ENCODE measurements around the gene ZIM2. TPM values are rescaled to one million over a fixed set of nuclear protein-coding genes. Genes with fewer than 3 reads are reported as not detected.

Gene ZIM2
- total and polyA plus RNA-seq, 8 donors = 0.19 to 4.1 (median 3.3) TPM; not detected in 5

DNA sequence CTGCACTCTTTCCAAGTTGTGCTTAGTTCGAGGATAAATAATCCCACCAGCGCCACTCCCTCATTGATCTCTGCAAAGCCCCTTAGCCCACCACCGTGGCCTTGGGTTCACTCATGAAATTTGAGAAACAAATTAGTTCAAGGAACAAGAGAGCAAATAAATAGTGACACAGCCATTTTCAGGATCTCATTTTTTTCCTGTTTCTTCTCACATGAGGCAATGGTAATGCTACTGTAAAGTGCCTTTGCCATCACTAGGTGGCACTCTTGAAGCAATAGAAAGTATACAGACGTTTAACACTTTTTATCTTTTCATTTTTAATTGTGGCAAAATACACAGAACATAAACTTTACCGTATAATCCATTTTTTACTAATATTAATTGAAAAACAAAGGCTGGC, 92.1 kb downstream of the ZIM2 start:
- Histone ChIP-seq H3K9me3 (peaks cover 0 to 39% (median 22%) of the 10 kb centered on the region in 4 donors), H3K36me3 (no peaks in the 10 kb centered on the region), H3K27me3 (no peaks in the 10 kb centered on the region), H3K4me3 (no peak overlapping the region), H3K4me1 (no peaks in the 10 kb centered on the region), H3K27ac (no peak overlapping the region)
- intact Hi-C loops (cut with DNase I; ENCODE audit: low total_unique reads) = no loop called here
- TF ChIP-seq POLR2AphosphoS5 (IDR thresholded peaks at IDR 0.05) = no peak
- no peak for TF ChIP-seq POLR2A (IDR thresholded peaks at IDR 0.05)
- TF ChIP-seq, protein P1, sequence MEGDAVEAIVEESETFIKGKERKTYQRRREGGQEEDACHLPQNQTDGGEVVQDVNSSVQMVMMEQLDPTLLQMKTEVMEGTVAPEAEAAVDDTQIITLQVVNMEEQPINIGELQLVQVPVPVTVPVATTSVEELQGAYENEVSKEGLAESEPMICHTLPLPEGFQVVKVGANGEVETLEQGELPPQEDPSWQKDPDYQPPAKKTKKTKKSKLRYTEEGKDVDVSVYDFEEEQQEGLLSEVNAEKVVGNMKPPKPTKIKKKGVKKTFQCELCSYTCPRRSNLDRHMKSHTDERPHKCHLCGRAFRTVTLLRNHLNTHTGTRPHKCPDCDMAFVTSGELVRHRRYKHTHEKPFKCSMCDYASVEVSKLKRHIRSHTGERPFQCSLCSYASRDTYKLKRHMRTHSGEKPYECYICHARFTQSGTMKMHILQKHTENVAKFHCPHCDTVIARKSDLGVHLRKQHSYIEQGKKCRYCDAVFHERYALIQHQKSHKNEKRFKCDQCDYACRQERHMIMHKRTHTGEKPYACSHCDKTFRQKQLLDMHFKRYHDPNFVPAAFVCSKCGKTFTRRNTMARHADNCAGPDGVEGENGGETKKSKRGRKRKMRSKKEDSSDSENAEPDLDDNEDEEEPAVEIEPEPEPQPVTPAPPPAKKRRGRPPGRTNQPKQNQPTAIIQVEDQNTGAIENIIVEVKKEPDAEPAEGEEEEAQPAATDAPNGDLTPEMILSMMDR (IDR thresholded peaks at IDR 0.05) = peak in 4 of 7 experiments; percentile 17 to 26 (median 22)
- no peak for TF ChIP-seq EP300 (IDR thresholded peaks at IDR 0.05)
- DNase-seq = peak in 1 of 2 donors; percentile 81
- 13 to 15% (median 15%) methylated on average over 5 of the region's 5 CpGs for WGBS, 5 donors

DNA sequence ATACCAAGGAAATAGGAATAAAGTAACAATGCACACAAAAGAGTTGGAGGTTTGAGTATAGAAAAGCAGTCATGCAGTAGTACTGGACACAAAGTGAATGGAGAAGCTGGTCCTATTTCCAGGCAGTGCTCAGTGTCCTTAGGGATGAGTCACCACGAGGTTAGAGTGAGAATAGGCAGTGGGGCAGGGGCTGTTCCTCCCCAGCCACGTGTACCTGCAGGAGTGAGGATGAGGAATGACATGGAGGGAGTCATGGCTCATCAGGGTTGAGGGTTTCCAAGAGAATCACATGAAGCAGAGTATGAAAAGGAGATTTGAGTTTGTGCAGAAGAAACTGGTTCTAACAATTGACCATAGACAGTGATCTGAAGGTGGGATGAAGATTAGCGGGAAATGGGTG, 94.2 kb downstream of the ZIM2 start:
- Histone ChIP-seq H3K4me1 (no peaks in the 10 kb centered on the region), H3K27ac (no peak overlapping the region), H3K36me3 (no peaks in the 10 kb centered on the region), H3K9me3 (peaks cover 0 to 48% (median 23%) of the 10 kb centered on the region in 4 donors), H3K4me3 (no peak overlapping the region), H3K27me3 (no peaks in the 10 kb centered on the region)
- WGBS, 5 donors = 32 to 51% (median 44%) methylated on average over 3 of the region's 3 CpGs
- no peak for TF ChIP-seq POLR2AphosphoS5 (IDR thresholded peaks at IDR 0.05)
- TF ChIP-seq, protein P1 (IDR thresholded peaks at IDR 0.05) = no peak
- no peak for TF ChIP-seq EP300 (IDR thresholded peaks at IDR 0.05)
- no peak for TF ChIP-seq POLR2A (IDR thresholded peaks at IDR 0.05)
- intact Hi-C loops (cut with DNase I; ENCODE audit: low total_unique reads) = no loop called here
- no peak for DNase-seq

DNA sequence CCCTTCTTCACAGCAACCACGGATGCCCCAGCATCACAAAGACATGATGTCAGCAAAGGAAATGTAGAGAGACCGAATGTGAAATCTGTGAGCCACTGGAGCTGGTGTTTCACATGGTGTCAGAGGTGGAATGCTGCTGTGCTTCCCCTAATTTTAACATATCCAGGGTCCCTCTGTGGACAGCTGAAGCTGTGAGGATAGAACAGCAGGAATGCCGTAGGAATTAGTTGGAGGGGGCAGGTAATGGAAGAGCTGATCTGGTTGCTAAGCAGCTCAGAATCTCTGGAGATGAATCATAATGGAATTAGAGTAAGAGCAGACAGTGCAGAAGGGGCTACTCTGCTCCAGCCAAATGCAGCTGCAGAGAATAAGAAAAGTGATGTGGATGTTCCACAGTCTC, 100.0 kb downstream of the ZIM2 start:
- WGBS, 5 donors = 19 to 40% (median 31%) methylated on average over 3 of the region's 3 CpGs
- intact Hi-C loops (cut with DNase I; ENCODE audit: low total_unique reads) = no loop called here
- no peak for TF ChIP-seq POLR2AphosphoS5 (IDR thresholded peaks at IDR 0.05)
- TF ChIP-seq, protein P1 (IDR thresholded peaks at IDR 0.05) = no peak
- TF ChIP-seq POLR2A (IDR thresholded peaks at IDR 0.05) = no peak
- no peak for TF ChIP-seq EP300 (IDR thresholded peaks at IDR 0.05)

DNA sequence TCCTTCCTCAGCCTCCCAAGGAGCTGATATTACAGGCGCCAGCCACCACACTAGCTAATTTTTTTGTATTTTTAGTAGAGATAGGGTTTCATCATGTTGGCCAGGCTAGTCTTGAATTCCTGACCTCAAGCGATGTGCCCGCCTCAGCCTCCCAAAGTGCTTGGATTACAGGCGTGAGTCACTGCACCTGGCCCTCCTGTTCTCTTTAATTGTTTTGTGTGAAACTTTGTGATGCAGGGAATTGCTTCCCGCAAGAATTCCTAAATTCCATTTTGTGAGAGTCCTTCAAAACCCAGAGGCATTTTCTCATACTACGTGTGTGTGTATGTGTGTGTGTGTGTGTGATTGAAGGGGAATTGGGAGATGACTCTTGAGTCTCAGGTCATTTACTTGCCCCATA, 104.0 kb downstream of the ZIM2 start:
- H3K9me3 ChIP-seq = peaks cover 0 to 60% (median 31%) of the 10 kb centered on the region in 4 donors
- peaks cover 0 to 10% (median 0%) of the 10 kb centered on the region in 3 donors for H3K27me3 ChIP-seq
- no peak overlapping the region for H3K27ac ChIP-seq
- DNase-seq = no peak
- H3K4me3 ChIP-seq = no peak overlapping the region
- TF ChIP-seq EP300 (IDR thresholded peaks at IDR 0.05) = no peak
- TF ChIP-seq, protein P1 (IDR thresholded peaks at IDR 0.05) = no peak
- no peak for TF ChIP-seq POLR2A (IDR thresholded peaks at IDR 0.05)
- no peak for TF ChIP-seq POLR2AphosphoS5 (IDR thresholded peaks at IDR 0.05)
- 83 to 86% (median 85%) methylated on average over 6 of the region's 6 CpGs for WGBS, 5 donors
- intact Hi-C loops (cut with DNase I; ENCODE audit: low total_unique reads) = no loop called here
- no peaks in the 10 kb centered on the region for H3K4me1 ChIP-seq
- no peaks in the 10 kb centered on the region for H3K36me3 ChIP-seq

More for the DNA sequence above, 100.0 kb downstream of the ZIM2 start:
- Histone ChIP-seq H3K9me3 (peaks cover 0 to 60% (median 31%) of the 10 kb centered on the region in 4 donors), H3K27ac (no peak overlapping the region), H3K36me3 (no peaks in the 10 kb centered on the region), H3K27me3 (peaks cover 0 to 10% (median 0%) of the 10 kb centered on the region in 3 donors), H3K4me3 (no peak overlapping the region), H3K4me1 (no peaks in the 10 kb centered on the region)
- peak in 1 of 2 donors; percentile 71 for DNase-seq
